ENCODE results near the gene HCFC1R1. TPM values are rescaled to one million over a fixed set of nuclear protein-coding genes. Genes with fewer than 3 reads are reported as not detected.

Gene HCFC1R1
- total and polyA plus RNA-seq, 8 donors: 25.1 to 66.6 (median 32.8) TPM

DNA sequence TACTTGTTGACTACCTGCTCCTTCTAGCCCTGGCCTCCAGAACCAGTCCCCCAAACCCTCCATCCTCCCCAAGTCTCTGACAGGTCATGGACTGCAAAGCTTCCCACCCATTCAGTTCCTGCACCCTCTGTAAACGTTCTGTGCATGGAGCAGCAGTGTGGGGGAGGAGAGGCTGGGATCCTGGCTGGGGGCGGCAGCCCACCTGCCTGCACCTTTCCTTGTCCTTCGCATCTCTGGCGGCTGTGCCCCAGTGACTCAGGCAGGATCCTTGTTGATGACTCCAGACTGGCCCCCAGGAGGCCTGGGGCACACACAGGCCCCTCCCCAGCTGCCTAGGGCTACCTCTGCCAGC is 41.9 kb downstream of the HCFC1R1 start:
- Histone ChIP-seq H3K27ac (no peak overlapping the region), H3K9me3 (no peaks in the 10 kb centered on the region), H3K4me3 (no peak overlapping the region), H3K4me1 (peaks cover 11 to 42% of the 10 kb centered on the region in 2 donors), H3K36me3 (no peaks in the 10 kb centered on the region), H3K27me3 (peaks cover 0 to 8% of the 10 kb centered on the region in 2 donors)
- intact Hi-C loops (cut with DNase I): no loop called here
- TF ChIP-seq, protein P1, sequence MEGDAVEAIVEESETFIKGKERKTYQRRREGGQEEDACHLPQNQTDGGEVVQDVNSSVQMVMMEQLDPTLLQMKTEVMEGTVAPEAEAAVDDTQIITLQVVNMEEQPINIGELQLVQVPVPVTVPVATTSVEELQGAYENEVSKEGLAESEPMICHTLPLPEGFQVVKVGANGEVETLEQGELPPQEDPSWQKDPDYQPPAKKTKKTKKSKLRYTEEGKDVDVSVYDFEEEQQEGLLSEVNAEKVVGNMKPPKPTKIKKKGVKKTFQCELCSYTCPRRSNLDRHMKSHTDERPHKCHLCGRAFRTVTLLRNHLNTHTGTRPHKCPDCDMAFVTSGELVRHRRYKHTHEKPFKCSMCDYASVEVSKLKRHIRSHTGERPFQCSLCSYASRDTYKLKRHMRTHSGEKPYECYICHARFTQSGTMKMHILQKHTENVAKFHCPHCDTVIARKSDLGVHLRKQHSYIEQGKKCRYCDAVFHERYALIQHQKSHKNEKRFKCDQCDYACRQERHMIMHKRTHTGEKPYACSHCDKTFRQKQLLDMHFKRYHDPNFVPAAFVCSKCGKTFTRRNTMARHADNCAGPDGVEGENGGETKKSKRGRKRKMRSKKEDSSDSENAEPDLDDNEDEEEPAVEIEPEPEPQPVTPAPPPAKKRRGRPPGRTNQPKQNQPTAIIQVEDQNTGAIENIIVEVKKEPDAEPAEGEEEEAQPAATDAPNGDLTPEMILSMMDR (IDR thresholded peaks at IDR 0.05): no peak
- ATAC-seq: no peak
- DNase-seq: no peak

DNA sequence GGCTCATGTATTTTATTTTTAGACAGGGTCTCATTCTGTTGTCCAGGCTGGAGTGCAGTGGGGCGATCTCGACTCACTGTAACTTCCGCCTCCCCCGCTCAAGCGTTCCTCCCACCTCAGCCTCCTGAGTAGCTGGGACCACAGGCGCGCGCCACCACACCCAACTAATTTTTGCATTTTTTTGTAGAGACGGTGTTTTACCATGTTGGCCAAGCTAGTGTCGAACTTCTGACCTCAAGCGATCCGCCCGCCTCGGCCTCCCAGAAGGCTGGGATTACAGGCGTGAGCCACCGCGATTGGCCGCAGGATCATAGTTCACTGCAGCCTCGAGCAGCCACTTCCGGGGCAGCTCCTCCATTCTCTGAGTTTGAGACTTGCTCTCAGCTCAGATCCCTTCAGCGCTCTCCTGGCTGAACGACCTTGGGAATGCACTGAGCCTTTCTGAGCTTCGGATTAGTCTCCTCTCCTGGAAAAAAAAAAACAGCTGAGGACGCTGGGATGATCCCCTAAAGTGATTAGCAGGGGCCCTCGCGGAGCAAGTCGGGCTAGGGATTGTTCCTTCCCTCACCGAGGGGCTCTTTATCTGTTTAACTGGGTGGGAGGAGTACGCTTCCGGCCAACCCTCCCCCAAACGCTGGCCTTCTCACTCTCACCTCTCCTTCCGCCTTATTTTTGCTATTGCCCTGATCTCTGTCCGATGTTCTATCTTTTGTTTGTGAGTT is 42.4 kb downstream of the HCFC1R1 start:
- Histone ChIP-seq H3K9me3 (no peaks in the 10 kb centered on the region), H3K4me1 (peaks cover 11 to 42% of the 10 kb centered on the region in 2 donors), H3K4me3 (peak overlapping the region in 1 of 2 donors; percentile 70), H3K36me3 (no peaks in the 10 kb centered on the region), H3K27me3 (peaks cover 0 to 4% of the 10 kb centered on the region in 2 donors), H3K27ac (no peak overlapping the region)
- TF ChIP-seq, protein P1 (IDR thresholded peaks at IDR 0.05): no peak
- ATAC-seq: no peak
- no peak for DNase-seq
- intact Hi-C loops (cut with DNase I): no loop called here

DNA sequence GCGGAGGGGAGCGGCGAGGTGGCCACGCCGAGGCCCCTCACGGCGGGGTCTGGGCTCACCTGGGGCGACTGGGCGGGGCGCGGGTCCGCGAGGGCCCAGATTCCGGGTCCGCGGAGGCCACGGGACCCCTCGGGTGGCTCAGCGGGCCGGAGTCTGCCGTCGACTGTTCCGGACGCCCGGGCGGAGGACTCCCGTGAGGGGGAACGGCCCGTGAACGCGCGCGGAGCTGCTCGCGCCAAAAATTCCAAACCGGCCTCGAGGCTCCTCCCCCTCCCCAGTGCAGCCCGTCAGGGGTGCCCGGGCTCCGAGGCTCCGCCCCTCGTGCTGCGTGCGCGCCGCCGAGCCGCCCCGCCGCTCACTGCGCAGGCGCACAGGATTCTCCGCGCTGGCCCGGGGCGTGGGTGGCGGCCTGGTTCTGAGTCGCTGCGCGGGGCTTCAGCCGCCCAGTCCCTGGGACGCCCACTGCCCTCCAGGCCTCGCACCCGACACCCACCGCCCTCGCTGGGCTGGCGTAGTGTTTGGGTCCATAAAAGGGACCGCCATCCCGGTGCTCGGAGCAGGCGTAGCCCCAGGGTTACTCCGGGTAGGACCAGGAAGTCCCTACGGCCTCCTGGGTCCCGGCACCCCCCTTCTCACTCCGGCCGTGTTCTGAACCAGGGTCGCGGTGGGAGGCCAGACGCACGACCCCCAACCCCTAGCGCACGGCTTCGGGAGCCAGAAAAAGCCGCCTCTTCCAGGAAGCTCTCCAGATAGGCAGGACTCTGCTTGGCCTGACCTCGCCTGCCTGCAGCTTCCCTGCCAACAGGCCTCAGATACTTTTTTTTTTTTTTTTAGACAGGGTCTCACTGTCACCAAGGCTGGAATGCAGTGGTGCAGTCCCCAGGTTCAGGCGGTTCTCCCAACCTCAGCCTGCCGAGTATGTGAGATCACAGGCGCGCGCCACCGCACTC is 43.2 kb downstream of the HCFC1R1 start, which contains the start of gene PKMYT1:
PKMYT1 (minus strand) TSS at position 220 of the 950 bp plus-strand sequence. CDS start 789 bp downstream, outside the sequence.
- peak; percentile 91 to 97 (median 93) for DNase-seq
- no peaks in the 10 kb centered on the region for H3K27me3 ChIP-seq
- TF ChIP-seq, protein P1 (IDR thresholded peaks at IDR 0.05): no peak
- ATAC-seq: peak; percentile 92
- H3K27ac ChIP-seq: peak within 1 kb of the TSS; percentile 74 to 86
- H3K4me3 ChIP-seq: peak within 1 kb of the TSS; percentile 50 to 70
- H3K36me3 ChIP-seq: peaks cover 0 to 3% of the 10 kb centered on the region in 2 donors
- no peaks in the 10 kb centered on the region for H3K9me3 ChIP-seq
- intact Hi-C loops (cut with DNase I): no loop called here
- peaks cover 11 to 42% of the 10 kb centered on the region in 2 donors for H3K4me1 ChIP-seq

DNA sequence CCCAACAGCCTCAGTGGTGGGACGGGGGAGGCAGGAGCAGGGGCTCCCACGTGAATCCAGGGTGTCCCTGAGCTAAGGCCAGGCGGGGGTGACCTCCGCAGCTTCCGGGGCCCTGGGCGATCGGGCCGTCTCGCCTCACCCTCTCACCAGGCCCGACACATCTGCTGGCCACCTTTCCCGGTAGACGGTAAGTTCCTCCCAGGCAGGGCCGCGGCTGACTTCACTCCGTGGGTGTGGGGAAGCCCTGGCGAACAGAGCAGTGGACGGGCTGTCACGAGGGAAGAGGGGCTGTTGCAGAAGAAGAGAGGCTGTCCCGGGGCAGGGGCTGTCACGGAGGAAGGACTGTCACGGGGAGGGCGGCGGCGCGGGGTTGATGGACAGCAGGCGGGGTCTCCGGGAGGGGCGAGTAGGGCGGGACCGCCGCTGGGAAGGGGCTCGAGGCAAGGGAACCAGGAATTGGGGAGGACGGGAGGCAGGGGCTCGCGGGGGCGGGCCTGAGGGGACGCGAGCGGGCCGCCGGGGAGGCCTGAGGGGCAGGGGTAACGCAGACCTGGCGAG is 44.0 kb downstream of the HCFC1R1 start:
- Histone ChIP-seq H3K27ac (no peak overlapping the region), H3K4me3 (peak overlapping the region; percentile 50 to 70), H3K27me3 (no peaks in the 10 kb centered on the region), H3K36me3 (peaks cover 0 to 11% of the 10 kb centered on the region in 2 donors), H3K4me1 (peaks cover 11 to 42% of the 10 kb centered on the region in 2 donors), H3K9me3 (no peaks in the 10 kb centered on the region)
- no peak for ATAC-seq
- intact Hi-C loops (cut with DNase I): no loop called here
- DNase-seq: peak in 1 of 4 donors; percentile 74
- TF ChIP-seq, protein P1 (IDR thresholded peaks at IDR 0.05): no peak

All from left lung (tissue), 10 donors.